HCT116 (cell line): ENCODE results near the gene RPS6KC1. TPM values are rescaled to one million over a fixed set of nuclear protein-coding genes. Genes with fewer than 3 reads are reported as not detected.

Source experiments
- ATAC-seq: fragments of 200-7000 bp; cut with Tn5 transposase; 2 replicates; pipeline ENCODE4 v1.9.1; 2020; ENCODE audit warnings: mild to moderate bottlenecking, moderate library complexity
- BruUV-seq: library from RNA; stranded (reverse); fragments of 400-500 nt; replicated peaks from 2 replicates; lab custom pipeline; 2021; lab: Mats Ljungman, UMichigan
- CTCF ChIA-PET: fragments of 300-600 bp; sonication (Branson Sonifier 250); formaldehyde crosslinking; loops from one replicate; lab custom pipeline; 2021; ENCODE audit warnings: antibody characterized with exemption; lab: Charles Lee
- POLR2A ChIA-PET: fragments of 300-600, 350-600 bp; sonication (Branson Sonifier 250); formaldehyde crosslinking; loops from one replicate; lab custom pipeline; 2021; ENCODE audit warnings: antibody characterized with exemption; lab: Charles Lee
- RAD21 ChIA-PET, 2 experiments: fragments of 300-600 bp; sonication (Branson Sonifier 250); formaldehyde crosslinking; loops; one replicate each; lab custom pipeline; 2023; ENCODE audit warnings: low total read pairs in 2 of 2; ENCODE audit not compliant: uncharacterized antibody in 2 of 2, unreplicated experiment in 2 of 2, low non-redundant PET in 1 of 2; lab: Charles Lee
- DNase-seq: peaks from one replicate; pipeline ENCODE4 v3.0.0-alpha.2; 2010; ENCODE audit warnings: low read depth, low spot score
- H2AFZ ChIP-seq: fragments of 200-600 bp; shearing (Covaris generic), sonication (generic); 2 replicates; pipeline ENCODE4 v1.6.1; 2017; ENCODE audit warnings: low read depth, mixed run types, mixed read lengths, antibody characterized with exemption, low read length; ENCODE audit not compliant: poor library complexity, severe bottlenecking
- H3K27ac ChIP-seq: 2 replicates; pipeline ENCODE4 v1.5.1; 2012; ENCODE audit warnings: low read depth, low read length
- H3K27me3 ChIP-seq: fragments of 200-600 bp; sonication (generic); 2 replicates; pipeline ENCODE4 v1.6.1; 2016; ENCODE audit warnings: mixed run types, low read length, mixed read lengths; ENCODE audit not compliant: insufficient read depth
- H3K36me3 ChIP-seq, 2 experiments: fragments of 200-500 bp in 1 of 2; fragments of 200-600 bp in 1 of 2; sonication (Bioruptor generic) in 1 of 2; sonication (generic) in 1 of 2; 2 replicates each; pipeline versions ENCODE4 v1.5.1 to v1.6.1; 2014 to 2016; ENCODE audit warnings: low read length in 2 of 2, inconsistent platforms in 1 of 2, mixed read lengths in 1 of 2, mixed run types in 1 of 2; ENCODE audit not compliant: insufficient read depth in 2 of 2, control insufficient read depth in 1 of 2
- H3K4me1 ChIP-seq, 2 experiments: fragments of 200-600 bp in 1 of 2; sonication (generic) in 1 of 2; 2 replicates each; pipeline versions ENCODE4 v1.5.1 to v1.6.1; 2012 to 2017; ENCODE audit warnings: low read length in 2 of 2, inconsistent platforms in 1 of 2, mild to moderate bottlenecking in 1 of 2, mixed read lengths in 1 of 2, mixed run types in 1 of 2, moderate library complexity in 1 of 2; ENCODE audit not compliant: insufficient read depth in 2 of 2, control insufficient read depth in 1 of 2
- H3K4me2 ChIP-seq: fragments of 200-600 bp; sonication (generic); 2 replicates; pipeline ENCODE4 v1.6.1; 2017; ENCODE audit warnings: mixed run types, low read length, mixed read lengths
- H3K4me3 ChIP-seq, 2 experiments: fragments of 200-600 bp in 1 of 2; sonication (generic) in 1 of 2; replicated peaks in 1 of 2; 2 replicates each; pipeline ENCODE4 v1.5.1; 2011 to 2016; ENCODE audit warnings: low read length in 2 of 2, control low read depth in 1 of 2, low read depth in 1 of 2, mild to moderate bottlenecking in 1 of 2, mixed read lengths in 1 of 2, mixed run types in 1 of 2
- H3K79me2 ChIP-seq: fragments of 200-600 bp; sonication (generic); 2 replicates; pipeline ENCODE4 v1.6.1; 2017; ENCODE audit warnings: mild to moderate bottlenecking, mixed run types, low read length, moderate library complexity, mixed read lengths; ENCODE audit not compliant: insufficient read depth
- H3K9ac ChIP-seq: fragments of 200-600 bp; sonication (generic); 2 replicates; pipeline ENCODE4 v1.6.1; 2016; ENCODE audit warnings: low read length, mixed read lengths
- H3K9me2 ChIP-seq: fragments of 200-600 bp; sonication (generic), shearing (Covaris generic); 2 replicates; pipeline ENCODE4 v1.6.1; 2017; ENCODE audit warnings: mixed run types, mild to moderate bottlenecking, moderate library complexity; ENCODE audit not compliant: insufficient read depth
- H3K9me3 ChIP-seq, 2 experiments: fragments of 200-500 bp in 1 of 2; fragments of 200-600 bp in 1 of 2; sonication (Bioruptor generic) in 1 of 2; sonication (generic) in 1 of 2; 2 replicates each; pipeline ENCODE4 v1.6.1; 2014 to 2017; ENCODE audit warnings: low read length in 2 of 2, mixed read lengths in 2 of 2, inconsistent platforms in 1 of 2, low read depth in 1 of 2, mild to moderate bottlenecking in 1 of 2, mixed run types in 1 of 2, moderate library complexity in 1 of 2; ENCODE audit not compliant: control insufficient read depth in 1 of 2, insufficient read depth in 1 of 2
- H4K20me1 ChIP-seq: fragments of 200-600 bp; sonication (generic), shearing (Covaris generic); 2 replicates; pipeline ENCODE4 v1.6.1; 2017; ENCODE audit warnings: mixed run types, mild to moderate bottlenecking, moderate library complexity; ENCODE audit not compliant: insufficient read depth
- ELF1 ChIP-seq: IDR thresholded peaks from 2 replicates; pipeline ENCODE4 v1.6.1; 2012; ENCODE audit warnings: low read depth, borderline replicate concordance
- EZH2 ChIP-seq: fragments of 200-600 bp; sonication (generic); IDR thresholded peaks from 2 replicates; pipeline ENCODE4 v1.6.1; 2017; ENCODE audit warnings: antibody characterized with exemption, mixed run types
- EZH2phosphoT487 ChIP-seq: fragments of 200-600 bp; IDR thresholded peaks from 2 replicates; pipeline ENCODE4 v1.6.1; 2018; ENCODE audit warnings: antibody characterized with exemption, borderline replicate concordance
- JUND ChIP-seq: IDR thresholded peaks from 2 replicates; pipeline ENCODE4 v1.6.1; 2012
- MAX ChIP-seq: IDR thresholded peaks from 2 replicates; pipeline ENCODE4 v1.6.1; 2012
- POLR2A ChIP-seq: IDR thresholded peaks from 2 replicates; pipeline ENCODE4 v1.7.0; 2011; ENCODE audit warnings: borderline replicate concordance; ENCODE audit not compliant: insufficient read depth, insufficient read length; ENCODE audit errors: extremely low read depth
- RAD21 ChIP-seq: IDR thresholded peaks from 2 replicates; pipeline ENCODE4 v1.6.1; 2012; ENCODE audit warnings: low read depth, mild to moderate bottlenecking
- SIN3A ChIP-seq: IDR thresholded peaks from 2 replicates; pipeline ENCODE4 v1.6.1; 2012; ENCODE audit warnings: low read depth
- SRF ChIP-seq: IDR thresholded peaks from 2 replicates; pipeline ENCODE4 v1.6.1; 2012; ENCODE audit warnings: low read depth
- YY1 ChIP-seq: IDR thresholded peaks from 2 replicates; pipeline ENCODE4 v1.6.1; 2011; ENCODE audit warnings: low read length, low read depth, moderate library complexity, mild to moderate bottlenecking; ENCODE audit not compliant: insufficient replicate concordance; ENCODE audit errors: extremely low read depth
- ZBTB33 ChIP-seq: IDR thresholded peaks from 2 replicates; pipeline ENCODE4 v1.6.1; 2011; ENCODE audit warnings: mild to moderate bottlenecking, low read length, moderate library complexity; ENCODE audit not compliant: insufficient replicate concordance; ENCODE audit errors: extremely low read depth
- intact Hi-C: fragments of 100-400 bp; cut with micrococcal nuclease; formaldehyde crosslinking; loops from 2 replicates; pipeline ENCODE4 v1.10.0; 2022
- total RNA-seq: library from RNA; stranded (reverse); gene quantifications from one replicate; pipeline ENCODE4 v1.2.1, GENCODE V29; 2021; ENCODE audit not compliant: unreplicated experiment
- TF ChIP-seq, protein P1 (sequence below): IDR thresholded peaks from 2 replicates; pipeline ENCODE4 v1.6.1; 2012; ENCODE audit warnings: low read depth

The RPS6KC1 gene
- total RNA-seq, 1 experiment from 2014 or later, result 15.9 TPM

GRCh38 chr1:213060836-213061235 lies 9.8 kb downstream of the RPS6KC1 start:
- H3K27me3 ChIP-seq, result no peaks in the 10 kb centered on the region
- ChIA-PET POLR2A (no interaction called here), CTCF (no interaction called here), RAD21 (no interaction called here)
- no peaks in the 10 kb centered on the region for H3K36me3 ChIP-seq
- H3K9me3 ChIP-seq, result no peaks in the 10 kb centered on the region
- no peak overlapping the region for H3K9ac ChIP-seq
- ATAC-seq, result no peak
- no TSS peak for BruUV-seq
- H3K4me3 ChIP-seq, result no peak overlapping the region
- no peak overlapping the region for H2AFZ ChIP-seq
- H3K4me2 ChIP-seq, result no peak overlapping the region
- no peaks in the 10 kb centered on the region for H3K4me1 ChIP-seq
- H3K9me2 ChIP-seq, result no peaks in the 10 kb centered on the region
- peaks cover 43% of the 10 kb centered on the region for H3K79me2 ChIP-seq
- H4K20me1 ChIP-seq, result peaks cover 9% of the 10 kb centered on the region; the same call in 1 of the 2 replicates
- TF ChIP-seq EZH2 (no peak), SRF (no peak), EZH2phosphoT487 (no peak), RAD21 (no peak), SIN3A (no peak), POLR2A (no peak), MAX (no peak), ZBTB33 (no peak), JUND (no peak), YY1 (no peak), ELF1 (no peak)
- TF ChIP-seq, protein P1, sequence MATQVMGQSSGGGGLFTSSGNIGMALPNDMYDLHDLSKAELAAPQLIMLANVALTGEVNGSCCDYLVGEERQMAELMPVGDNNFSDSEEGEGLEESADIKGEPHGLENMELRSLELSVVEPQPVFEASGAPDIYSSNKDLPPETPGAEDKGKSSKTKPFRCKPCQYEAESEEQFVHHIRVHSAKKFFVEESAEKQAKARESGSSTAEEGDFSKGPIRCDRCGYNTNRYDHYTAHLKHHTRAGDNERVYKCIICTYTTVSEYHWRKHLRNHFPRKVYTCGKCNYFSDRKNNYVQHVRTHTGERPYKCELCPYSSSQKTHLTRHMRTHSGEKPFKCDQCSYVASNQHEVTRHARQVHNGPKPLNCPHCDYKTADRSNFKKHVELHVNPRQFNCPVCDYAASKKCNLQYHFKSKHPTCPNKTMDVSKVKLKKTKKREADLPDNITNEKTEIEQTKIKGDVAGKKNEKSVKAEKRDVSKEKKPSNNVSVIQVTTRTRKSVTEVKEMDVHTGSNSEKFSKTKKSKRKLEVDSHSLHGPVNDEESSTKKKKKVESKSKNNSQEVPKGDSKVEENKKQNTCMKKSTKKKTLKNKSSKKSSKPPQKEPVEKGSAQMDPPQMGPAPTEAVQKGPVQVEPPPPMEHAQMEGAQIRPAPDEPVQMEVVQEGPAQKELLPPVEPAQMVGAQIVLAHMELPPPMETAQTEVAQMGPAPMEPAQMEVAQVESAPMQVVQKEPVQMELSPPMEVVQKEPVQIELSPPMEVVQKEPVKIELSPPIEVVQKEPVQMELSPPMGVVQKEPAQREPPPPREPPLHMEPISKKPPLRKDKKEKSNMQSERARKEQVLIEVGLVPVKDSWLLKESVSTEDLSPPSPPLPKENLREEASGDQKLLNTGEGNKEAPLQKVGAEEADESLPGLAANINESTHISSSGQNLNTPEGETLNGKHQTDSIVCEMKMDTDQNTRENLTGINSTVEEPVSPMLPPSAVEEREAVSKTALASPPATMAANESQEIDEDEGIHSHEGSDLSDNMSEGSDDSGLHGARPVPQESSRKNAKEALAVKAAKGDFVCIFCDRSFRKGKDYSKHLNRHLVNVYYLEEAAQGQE, result no peak
- no peak for DNase-seq
- intact Hi-C loops, result no loop called here
- no peak overlapping the region for H3K27ac ChIP-seq
